ENCODE results near the gene CCDC138.

GRCh38 chr2:108877506-108877905 lies 90.9 kb downstream of the CCDC138 start:
- TF ChIP-seq EZH2 (IDR thresholded peaks at IDR 0.05; ENCODE audit: borderline replicate concordance, insufficient read depth, low read length, poor library complexity, severe bottlenecking) (no peak), CTCF (IDR thresholded peaks at IDR 0.05; ENCODE audit: poor library complexity, severe bottlenecking) (no peak)
